Measurements from ENCODE around the gene KLHL6.
"Not testable (repeated sequence)": the region's sequence is repeated elsewhere in the genome, so short reads cannot be mapped to it uniquely, and the experiment has no call there.

The KLHL6 gene

DNA sequence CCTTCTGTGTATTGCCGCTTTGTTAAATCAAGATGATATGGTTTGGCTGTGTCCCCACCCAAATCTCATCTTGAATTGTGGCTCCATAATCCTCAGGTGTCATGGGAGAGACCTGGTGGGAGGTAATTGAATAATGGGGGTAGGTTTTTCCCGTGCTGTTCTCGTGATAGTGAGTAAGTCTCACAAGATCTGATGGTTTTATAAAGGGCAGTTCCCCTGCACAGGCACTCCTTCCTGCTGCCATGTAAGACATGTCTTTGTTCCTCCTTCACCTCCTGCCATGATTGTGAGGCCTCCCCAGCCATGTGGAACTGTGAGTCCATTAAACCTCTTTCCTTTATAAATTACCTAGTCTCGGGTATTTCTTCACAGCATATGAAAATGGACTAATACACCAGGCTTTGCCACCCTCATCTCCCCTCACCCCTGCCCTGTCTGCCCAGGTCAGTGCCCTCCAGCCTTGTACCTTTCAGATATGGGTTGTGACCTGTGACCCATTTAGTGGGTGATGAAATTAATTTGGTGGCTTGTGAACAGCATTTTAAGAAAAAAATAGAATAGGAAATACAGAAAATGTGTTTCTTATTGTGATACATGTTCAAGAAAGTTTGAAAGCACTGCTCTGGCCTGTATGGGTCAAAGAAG lies 71.0 kb downstream of the KLHL6 start:
- DNase-seq: no peak

DNA sequence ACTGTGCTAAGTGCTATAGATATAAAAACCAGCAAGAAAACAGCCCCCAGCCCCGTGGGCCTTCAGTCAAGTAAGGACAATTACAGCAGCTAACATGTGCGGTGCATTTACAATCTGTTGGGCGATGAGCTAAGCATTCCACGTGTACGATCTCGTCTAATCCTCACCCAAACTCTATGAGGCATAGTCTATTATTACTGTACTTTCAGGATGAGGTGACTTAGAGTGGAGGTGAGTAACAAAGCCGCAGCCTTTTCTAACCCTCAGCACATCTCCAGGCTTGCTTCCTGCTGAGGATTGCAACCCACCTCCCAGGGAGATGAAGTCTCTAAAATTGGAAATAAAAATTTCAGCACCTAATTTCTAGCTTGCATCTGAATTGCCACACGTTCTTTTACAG lies 73.9 kb downstream of the KLHL6 start:
- no peak for DNase-seq

DNA sequence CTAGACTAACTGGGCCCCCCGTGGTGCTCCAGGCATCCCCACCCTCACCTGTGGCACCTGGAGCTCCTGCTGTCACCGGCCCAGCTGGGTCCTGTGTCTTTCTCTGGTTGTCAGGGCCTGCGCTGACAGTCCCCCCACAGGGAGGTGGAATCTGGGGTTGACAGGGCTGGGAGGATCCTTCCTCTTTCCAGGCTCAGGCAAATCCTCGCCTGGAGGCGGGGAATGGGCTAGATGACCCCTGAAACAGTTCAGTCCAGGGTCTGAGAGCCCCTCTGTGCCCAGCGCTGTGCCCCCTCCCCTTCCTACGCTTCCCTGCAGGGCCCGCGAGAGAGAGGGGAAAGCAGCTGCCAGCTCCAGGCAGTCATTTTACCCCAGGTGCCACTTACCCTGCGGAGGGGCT lies 77.0 kb downstream of the KLHL6 start:
- no peak for DNase-seq

DNA sequence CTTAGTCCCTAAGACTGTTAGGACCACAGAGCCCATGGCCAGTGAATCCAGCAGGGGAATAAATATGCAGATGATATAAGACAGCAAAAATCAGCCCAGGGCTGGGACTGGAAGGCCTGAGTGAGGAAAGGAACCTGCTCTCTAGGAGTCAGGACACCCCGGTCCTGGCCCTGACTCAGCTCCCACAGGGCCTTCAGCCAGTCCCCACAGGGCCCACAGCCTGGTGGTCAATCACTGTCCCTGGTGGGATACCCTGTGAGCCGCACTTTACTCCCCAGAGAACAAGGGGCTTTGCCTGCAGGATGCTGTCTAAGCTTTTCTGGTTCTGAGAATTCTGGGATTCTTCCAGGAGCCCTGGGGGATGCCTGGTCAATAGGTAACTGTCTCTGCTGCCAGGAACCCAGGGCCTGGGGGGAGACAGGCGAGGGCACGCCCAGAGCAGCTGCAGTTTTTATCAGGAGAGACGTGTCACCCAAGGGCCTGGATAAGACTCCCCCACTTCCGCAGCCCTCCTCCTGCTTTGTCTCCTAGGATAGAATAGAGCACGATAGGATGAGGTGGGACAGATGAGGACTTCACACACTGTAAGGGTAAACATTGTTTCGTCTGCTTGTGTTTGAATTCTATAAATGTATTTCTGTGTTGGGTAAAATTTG lies 77.6 kb downstream of the KLHL6 start:
- DNase-seq: no peak

DNA sequence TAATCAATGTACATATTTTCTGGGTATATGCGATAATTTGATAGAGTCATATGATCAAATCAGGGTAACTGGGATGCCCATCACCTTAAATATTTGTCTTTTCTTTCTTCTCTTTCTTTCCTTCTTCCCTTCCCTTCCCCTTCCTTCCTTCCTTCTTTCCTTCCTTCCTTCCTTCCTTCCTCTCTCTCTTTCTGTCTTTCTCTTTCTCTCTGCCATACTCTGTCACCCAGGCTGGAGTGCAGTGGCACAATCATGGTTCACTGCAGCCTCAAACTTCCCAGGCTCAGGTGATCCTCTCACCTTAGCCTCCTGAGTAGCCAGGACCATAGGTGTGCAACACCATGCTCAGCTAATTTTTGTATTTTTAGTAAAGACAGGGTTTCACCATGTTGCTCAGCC lies 79.7 kb downstream of the KLHL6 start:
- not testable (repeated sequence) for DNase-seq

GRCh38 chr3:183475016-183475763 lies 80.3 kb downstream of the KLHL6 start:
- no peak for DNase-seq

DNA sequence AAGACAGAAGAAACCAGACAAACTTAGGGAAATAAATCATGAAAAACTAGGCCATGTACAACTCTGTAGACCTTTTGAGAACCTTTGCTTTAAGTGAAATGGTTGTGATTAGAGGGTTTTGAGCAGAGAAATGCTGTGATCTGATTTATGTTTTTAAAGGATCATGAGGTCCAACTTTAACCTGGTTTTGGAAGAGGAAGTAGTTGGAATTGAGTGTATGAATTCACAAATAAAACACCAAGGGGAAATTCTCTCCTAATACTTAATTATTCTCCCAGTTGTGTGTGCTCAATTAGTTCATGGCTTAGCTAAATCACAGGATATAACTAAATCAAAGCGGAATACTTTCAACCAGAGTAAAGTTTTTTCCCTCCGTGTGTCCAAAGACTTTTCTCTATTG lies 81.5 kb downstream of the KLHL6 start:
- DNase-seq: no peak

GRCh38 chr3:183472155-183472554 lies 83.4 kb downstream of the KLHL6 start:
- no peak for DNase-seq

DNA sequence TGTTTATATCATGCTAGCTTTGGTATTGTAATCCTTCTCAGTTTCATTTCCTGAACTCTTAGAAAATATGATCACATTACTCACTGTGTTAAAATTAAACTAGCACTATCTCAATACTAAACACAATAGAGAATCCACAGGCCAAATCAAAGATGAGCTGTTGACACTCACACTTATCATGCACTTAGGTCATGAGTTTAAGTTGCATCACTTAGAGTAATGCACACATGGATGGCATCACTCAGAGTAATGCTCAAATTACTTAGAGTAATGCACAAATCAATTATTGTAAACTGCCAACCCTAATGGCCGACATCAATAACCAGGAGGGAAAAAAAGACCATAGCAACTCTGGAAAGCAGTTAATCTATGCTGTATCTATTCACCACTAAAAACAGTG lies 87.1 kb downstream of the KLHL6 start:
- DNase-seq: no peak

GRCh38 chr3:183466575-183466974 lies 88.9 kb downstream of the KLHL6 start:
- no peak for DNase-seq

- not testable (repeated sequence) for DNase-seq
Observed at GRCh38 chr3:183465710-183466109, 89.8 kb downstream of the KLHL6 start.

GRCh38 chr3:183464480-183464879 lies 91.0 kb downstream of the KLHL6 start:
- DNase-seq: no peak

DNA sequence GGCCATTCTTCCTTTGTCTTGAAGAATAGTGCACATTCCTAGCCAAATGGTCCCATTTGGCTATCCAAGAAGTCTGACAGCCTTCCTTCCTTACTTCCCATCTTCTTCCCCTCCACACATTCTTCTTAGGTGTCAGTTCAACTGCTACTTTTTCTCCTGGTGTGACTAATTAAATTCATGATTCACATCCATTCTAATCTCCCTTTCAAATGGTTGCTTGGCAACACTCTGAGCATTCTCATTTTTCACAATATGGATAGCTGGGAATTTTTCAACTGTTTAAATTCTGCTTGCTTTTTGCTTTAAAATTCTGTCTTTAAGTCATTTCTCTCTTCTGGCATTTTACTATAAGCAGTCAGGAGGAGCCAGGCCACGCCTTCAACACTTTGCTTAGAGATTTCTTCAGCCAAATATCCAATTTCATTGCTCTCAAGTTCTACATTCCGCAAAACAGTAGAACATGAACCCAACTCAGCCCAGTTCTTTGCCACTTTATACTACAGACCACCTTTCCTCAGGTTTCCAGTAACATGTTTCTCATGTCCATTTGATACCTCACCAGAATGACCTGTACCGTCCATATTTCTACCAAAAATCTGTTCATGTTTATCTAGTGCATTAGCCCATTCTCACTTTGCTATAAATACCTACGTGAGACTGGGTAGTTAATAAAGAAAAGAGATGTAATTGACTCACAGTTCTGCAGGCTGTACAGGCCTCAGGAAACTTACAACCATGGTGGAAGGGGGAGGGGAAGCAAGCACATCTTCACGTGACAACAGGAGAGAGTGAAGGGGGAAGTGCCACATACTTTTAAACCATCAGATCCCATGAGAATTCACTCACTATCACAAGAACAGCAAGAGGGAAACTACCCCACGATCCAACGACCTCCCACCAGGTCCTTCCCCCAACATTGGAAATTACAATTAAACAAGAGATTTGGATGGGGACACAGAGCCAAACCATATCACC lies 95.1 kb downstream of the KLHL6 start:
- no peak for DNase-seq

DNA sequence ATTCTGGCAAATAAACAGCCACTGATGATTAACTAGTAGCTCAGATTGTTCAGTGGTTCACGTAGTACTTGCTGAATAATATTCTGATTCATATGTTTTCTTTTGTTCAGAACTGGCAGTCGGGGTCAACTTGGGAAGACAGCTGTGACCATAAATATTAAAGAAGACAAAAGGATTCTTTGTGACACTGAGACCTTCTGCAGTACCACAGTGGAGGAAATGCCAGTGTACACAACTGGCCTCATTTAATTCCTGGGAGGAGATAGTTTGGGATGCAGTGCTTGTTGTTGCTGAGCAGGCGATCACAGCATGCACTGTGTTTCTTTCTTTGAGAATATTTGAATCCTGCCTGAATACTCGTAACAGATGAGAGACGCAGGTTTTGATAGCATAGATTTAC lies 100.4 kb downstream of the KLHL6 start:
- DNase-seq: no peak

DNA sequence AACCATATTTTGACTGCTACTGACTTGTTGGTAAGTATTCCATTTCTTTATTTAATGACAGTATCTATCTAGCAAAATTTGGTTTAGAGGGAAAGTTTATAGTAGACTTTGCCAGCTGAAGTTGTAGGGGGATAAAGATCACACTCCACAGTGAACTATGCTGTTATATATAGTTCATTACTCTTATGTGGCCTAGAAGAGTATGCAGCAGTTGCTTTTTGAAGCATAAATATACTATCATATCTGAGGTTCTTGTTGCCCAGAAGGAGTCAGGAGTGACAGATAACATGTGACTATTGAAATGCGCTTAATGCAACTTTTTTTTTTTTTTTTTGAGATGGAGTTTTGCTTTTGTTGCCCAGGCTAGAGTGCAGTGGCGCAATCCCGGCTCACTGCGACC lies 101.4 kb downstream of the KLHL6 start:
- DNase-seq: no peak

- DNase-seq: no peak
Observed at GRCh38 chr3:183449791-183450190, 105.7 kb downstream of the KLHL6 start.

GRCh38 chr3:183449391-183449790 lies 106.1 kb downstream of the KLHL6 start:
- DNase-seq: no peak

- DNase-seq: no peak
Observed at GRCh38 chr3:183448369-183449128, 107.0 kb downstream of the KLHL6 start.

GRCh38 chr3:183447206-183448001 lies 108.1 kb downstream of the KLHL6 start:
- peak; percentile 65 for DNase-seq

DNA sequence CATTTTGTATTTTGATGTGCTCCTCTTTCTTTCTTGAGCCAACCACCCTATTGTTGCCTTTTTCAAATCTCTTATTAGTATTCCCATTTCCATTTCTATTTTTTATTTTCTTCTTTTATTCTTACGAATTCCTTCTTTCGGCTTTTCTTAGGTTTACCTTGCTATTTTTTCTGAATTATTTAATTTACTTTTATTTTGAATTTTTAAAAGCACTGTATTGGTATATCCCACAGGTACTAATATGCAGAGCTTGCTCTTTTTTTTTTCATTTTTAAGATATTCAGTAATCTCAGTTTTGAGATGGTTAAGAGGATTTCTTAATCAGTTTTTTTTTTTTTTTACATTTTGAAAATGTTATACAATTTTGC lies 108.7 kb downstream of the KLHL6 start:
- no peak for DNase-seq

DNA sequence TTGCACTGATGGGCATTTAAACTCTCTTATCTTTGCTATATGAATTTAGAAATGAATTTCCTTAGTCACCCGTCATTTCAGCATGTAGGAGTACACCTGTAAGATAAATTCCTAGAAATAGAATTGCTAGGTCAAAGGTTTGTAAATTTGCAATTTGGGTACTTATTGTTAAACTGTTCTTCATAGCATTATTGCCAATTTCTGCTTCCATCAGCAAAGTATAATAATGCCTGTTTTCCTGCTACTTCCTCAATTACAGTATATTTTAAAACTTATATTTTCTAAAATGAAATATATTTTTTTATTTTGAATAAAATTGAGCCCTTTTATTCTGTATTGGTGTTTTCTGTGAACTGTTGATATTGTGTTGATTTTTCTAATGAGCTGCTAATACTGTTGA lies 110.8 kb downstream of the KLHL6 start:
- no peak for DNase-seq

Data from stimulated activated CD4-positive, alpha-beta T cell treated with anti-CD3 and anti-CD28 coated beads, Interleukin-4, amount 100 ng/mL, for 1 hour (primary cell).